AG09309 (cell line): ENCODE results near the gene SLC35B2.

Source experiments
- DNase-seq: peaks from one replicate; pipeline ENCODE4 v3.0.0-alpha.2; 2010; ENCODE audit warnings: low read depth
- H3K4me3 ChIP-seq: 2 replicates; pipeline ENCODE4 v1.5.1; 2011; ENCODE audit warnings: mild to moderate bottlenecking, low read depth, low read length, moderate library complexity; ENCODE audit not compliant: control insufficient read depth
- TF ChIP-seq, protein P1 (sequence below): IDR thresholded peaks from 2 replicates; pipeline ENCODE4 v1.5.1; 2011; ENCODE audit warnings: mild to moderate bottlenecking, low read depth, low read length, inconsistent platforms; ENCODE audit not compliant: insufficient read depth, control insufficient read depth; ENCODE audit errors: missing control alignments

The SLC35B2 gene

DNA sequence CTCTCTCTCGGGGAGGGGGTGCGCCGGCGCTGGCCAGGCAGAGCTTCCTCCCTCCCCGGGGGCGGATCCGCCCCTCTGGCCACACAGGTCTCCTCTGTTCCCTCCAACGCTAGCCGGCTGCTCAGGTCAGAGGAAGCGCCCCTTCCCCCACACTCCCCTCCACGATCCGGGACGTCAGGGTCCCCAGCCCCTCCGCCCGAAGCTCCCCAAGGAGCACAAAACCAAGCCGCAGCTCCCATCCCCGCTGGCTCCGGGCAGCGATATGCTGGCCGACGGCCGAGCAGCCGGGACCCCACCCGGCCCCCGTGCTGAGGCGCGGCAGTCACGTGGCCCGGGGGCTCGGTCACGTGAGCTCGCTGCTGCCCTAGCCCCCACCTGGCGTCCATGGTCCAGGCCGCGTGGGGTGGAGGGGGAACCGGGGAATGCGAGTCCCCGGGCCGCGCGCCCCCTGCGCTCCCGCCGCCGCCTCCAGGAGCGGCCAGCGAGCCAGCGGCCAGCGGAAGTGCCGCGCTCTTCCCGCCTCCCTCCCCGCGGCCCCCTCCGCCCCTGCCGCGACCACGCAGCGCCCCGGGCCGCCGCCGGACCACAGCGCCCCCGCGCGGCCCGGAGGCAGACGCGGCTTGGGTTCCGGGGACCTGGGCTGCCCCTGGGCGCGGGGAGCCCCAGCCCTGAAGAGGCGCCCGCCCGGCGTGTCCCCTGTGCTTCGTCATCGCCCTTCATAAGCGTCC is at the start of gene SLC35B2:
Gene SLC35B2 (minus strand): TSS at position 504 of the 728 bp plus-strand sequence. CDS start 118 bp downstream, at position 386.
- TF ChIP-seq, protein P1, sequence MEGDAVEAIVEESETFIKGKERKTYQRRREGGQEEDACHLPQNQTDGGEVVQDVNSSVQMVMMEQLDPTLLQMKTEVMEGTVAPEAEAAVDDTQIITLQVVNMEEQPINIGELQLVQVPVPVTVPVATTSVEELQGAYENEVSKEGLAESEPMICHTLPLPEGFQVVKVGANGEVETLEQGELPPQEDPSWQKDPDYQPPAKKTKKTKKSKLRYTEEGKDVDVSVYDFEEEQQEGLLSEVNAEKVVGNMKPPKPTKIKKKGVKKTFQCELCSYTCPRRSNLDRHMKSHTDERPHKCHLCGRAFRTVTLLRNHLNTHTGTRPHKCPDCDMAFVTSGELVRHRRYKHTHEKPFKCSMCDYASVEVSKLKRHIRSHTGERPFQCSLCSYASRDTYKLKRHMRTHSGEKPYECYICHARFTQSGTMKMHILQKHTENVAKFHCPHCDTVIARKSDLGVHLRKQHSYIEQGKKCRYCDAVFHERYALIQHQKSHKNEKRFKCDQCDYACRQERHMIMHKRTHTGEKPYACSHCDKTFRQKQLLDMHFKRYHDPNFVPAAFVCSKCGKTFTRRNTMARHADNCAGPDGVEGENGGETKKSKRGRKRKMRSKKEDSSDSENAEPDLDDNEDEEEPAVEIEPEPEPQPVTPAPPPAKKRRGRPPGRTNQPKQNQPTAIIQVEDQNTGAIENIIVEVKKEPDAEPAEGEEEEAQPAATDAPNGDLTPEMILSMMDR: peak; percentile 29
- H3K4me3 ChIP-seq: peak within 1 kb of the TSS; percentile 89
- no peak for DNase-seq

DNA sequence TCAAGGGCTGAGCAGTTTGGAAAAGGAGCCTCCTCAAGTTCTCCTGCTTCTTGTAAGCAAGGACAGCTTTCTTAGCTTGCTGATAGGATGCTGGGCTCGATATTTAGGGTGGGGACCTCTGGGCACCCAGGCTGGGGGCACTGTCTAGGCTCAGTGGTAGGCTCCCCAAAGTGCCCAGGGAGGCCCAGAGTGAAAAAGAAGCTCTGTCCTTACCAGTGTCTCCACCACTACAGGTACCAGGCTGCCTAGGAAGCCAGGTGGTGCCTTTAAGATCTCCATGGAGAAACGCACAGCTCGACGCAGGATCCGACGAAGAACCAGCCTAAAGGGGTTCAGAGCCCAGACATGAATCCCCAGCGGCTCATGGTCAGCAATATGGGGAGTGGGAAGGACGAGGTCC is 49.4 kb upstream of the SLC35B2 start:
- TF ChIP-seq, protein P1: no peak
- H3K4me3 ChIP-seq: no peak overlapping the region
- DNase-seq: no peak

DNA sequence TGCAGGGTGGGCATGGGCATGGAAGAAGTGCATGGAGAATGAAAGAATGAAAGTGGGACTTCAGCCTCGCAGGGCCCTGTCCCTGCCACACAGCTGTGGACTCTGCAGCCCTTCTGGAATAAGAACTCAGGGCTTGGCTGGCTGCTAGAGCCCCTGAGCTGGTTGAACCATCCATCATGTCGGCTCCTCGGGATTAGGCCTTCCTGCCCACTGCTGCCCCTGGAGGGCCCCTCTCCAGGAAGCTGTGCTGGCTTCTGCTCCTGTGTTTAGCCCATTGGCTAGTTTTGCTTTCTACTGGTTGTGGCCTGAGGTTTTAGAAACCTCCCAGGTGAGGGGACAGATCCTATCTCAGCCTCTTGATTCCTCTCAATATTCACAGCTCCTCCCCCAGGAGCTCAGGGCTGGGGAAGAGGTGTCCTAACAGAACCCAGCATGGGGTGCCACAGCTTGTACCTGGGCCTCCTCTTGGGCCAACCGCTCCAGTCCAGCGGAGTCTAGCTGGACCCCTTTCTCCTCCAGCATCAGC is 47.9 kb upstream of the SLC35B2 start:
- no peak overlapping the region for H3K4me3 ChIP-seq
- TF ChIP-seq, protein P1: no peak
- no peak for DNase-seq

DNA sequence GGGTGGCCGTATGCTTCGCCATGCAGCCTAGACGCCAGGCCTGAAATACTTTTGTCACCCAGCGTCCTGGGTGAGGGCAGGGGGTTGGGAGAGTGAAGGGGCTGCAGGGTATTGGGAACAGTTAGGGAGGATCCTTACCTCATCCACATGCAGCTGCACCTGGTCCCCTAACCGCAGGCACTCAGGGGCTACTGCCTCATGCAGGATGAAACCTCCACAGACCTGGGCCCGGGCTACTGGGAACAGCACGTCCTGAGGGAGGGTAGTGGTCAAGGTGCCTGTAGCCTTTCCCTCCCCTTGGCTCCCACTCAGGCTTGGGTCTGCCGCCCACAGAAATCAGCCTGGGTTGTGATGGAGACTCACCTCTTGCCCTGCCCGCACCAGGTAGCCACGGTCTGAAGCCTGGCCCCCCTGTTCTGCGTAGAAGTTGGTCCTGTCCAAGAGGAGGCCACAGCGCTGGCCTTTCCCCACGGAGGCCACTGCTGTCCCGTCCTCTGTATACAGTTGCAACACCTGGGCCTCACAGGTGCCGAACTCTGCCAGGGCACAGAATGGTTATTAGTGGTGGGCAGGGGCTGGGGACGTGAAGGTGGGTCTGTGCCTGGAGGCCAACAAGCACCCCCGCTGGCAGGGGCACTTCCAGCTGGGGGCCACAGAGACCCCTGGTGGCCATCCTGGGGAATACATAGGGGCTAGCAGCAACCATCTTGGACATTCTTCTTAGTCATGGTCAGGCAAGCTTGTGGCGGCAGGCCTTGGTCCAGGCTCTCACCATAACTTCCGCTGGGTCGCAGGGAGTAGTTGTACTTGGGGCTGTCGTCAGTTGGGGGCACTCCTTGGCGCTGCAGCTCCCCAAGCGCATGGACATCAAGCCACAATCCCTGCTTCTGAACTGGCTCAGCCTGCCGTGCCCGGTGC is 47.2 kb upstream of the SLC35B2 start:
- H3K4me3 ChIP-seq: no peak overlapping the region
- DNase-seq: no peak
- TF ChIP-seq, protein P1: peak; percentile 74

DNA sequence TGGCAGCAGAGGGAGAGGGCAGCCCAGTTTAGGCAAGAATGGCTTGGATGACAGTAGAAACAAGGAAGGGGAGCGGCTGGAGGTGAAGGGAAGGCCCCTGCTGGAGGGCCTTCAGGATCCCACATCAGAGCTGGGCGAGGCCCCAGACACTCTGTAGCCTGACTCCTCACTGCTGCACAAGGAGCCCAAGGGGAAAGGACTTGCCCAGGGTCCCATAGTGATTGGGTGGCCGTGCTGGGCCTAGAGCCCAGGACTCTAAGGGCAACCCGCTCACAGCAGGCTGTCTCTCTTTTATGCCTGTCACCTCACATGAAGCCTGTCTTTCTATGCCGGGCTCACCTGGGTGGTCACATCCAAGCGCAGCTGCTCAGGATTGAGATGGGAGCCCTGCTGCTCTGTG is 46.5 kb upstream of the SLC35B2 start:
- DNase-seq: no peak
- H3K4me3 ChIP-seq: no peak overlapping the region
- TF ChIP-seq, protein P1: no peak

DNA sequence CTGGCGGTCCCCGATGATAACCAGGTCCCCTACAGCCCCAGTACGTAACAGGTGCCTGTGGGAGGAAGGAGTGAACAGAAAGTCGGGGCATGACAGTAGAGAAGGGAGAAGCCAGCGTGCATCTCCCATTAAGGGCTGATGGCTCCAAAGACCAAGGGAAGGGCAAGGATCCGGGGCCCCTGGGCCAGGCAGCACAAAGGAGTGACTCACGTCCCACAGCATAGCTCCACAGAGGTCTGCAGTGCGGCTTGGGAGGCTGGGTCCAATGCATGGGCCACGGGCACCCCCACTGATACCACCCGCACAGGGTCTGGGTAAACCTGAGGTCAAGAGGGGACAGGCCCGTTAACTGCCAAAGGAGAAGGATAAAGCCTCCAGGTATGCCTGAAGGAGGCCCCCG is 45.5 kb upstream of the SLC35B2 start:
- TF ChIP-seq, protein P1: no peak
- no peak for DNase-seq
- H3K4me3 ChIP-seq: no peak overlapping the region
